Endothelial cell of umbilical vein (primary cell): Measurements from ENCODE around the gene PAGR1. TPM values are rescaled to one million over a fixed set of nuclear protein-coding genes. Genes with fewer than 3 reads are reported as not detected.

ENCODE experiments used
- BruUV-seq: library from RNA; stranded (reverse); fragments of 400-500 nt; replicated peaks from 2 replicates; lab custom pipeline; 2021; lab: Mats Ljungman, UMichigan
- CTCF ChIA-PET: fragments of 300-600, 350-600 bp; sonication (Branson Sonifier 250); formaldehyde crosslinking; loops from one replicate; lab custom pipeline; 2021; ENCODE audit warnings: antibody characterized with exemption, inconsistent platforms; lab: Charles Lee
- POLR2A ChIA-PET: fragments of 300-600, 350-600 bp; sonication (Branson Sonifier 250); formaldehyde crosslinking; loops from one replicate; lab custom pipeline; 2021; ENCODE audit warnings: antibody characterized with exemption, inconsistent platforms; lab: Charles Lee
- DNase-seq: peaks from one replicate; pipeline ENCODE4 v3.0.0-alpha.2; 2011; ENCODE audit warnings: low read depth, low spot score
- FAIRE-seq: peaks from 2 replicates; lab custom pipeline; 2011; peaks lifted over from hg19 to GRCh38; lab: Jason Lieb, UNC
- H2AFZ ChIP-seq: 2 replicates; pipeline ENCODE4 v1.6.0; 2012; ENCODE audit warnings: low read depth, low read length, control low read depth, inconsistent platforms
- H3K27ac ChIP-seq: 2 replicates; pipeline ENCODE4 v1.5.1; 2011; ENCODE audit warnings: low read depth, mild to moderate bottlenecking, control low read depth, low read length, moderate library complexity; ENCODE audit not compliant: insufficient read depth
- H3K27me3 ChIP-seq, 2 experiments: 2 replicates each; pipeline versions ENCODE4 v1.6.0 to v1.6.1; 2011; ENCODE audit warnings: low read length in 2 of 2, mixed read lengths in 1 of 2; ENCODE audit not compliant: control insufficient read depth in 2 of 2, insufficient read depth in 2 of 2
- H3K36me3 ChIP-seq, 2 experiments: 2 replicates in 1 of 2; 3 replicates in 1 of 2; pipeline ENCODE4 v1.5.1; 2011; ENCODE audit warnings: low read length in 2 of 2, mild to moderate bottlenecking in 1 of 2, moderate library complexity in 1 of 2; ENCODE audit not compliant: control insufficient read depth in 2 of 2, insufficient read depth in 2 of 2; ENCODE audit errors: extremely low read depth in 1 of 2
- H3K4me1 ChIP-seq: 3 replicates; pipeline ENCODE4 v1.5.1; 2011; ENCODE audit warnings: mild to moderate bottlenecking, low read length; ENCODE audit not compliant: control insufficient read depth, insufficient read depth; ENCODE audit errors: extremely low read depth
- H3K4me2 ChIP-seq: 2 replicates; pipeline ENCODE4 v1.6.1; 2011; ENCODE audit warnings: low read length, control low read depth, mixed read lengths; ENCODE audit not compliant: insufficient read depth
- H3K4me3 ChIP-seq, 3 experiments: fragments of 200-600 bp in 1 of 3; sonication (generic), shearing (Covaris generic) in 1 of 3; replicated peaks in 1 of 3; 2 replicates each; pipeline ENCODE4 v1.5.1; 2011 to 2016; ENCODE audit warnings: control low read depth in 3 of 3, low read length in 3 of 3, mild to moderate bottlenecking in 2 of 3, inconsistent platforms in 1 of 3, low read depth in 1 of 3, moderate library complexity in 1 of 3; ENCODE audit not compliant: insufficient read depth in 1 of 3
- H3K79me2 ChIP-seq: 2 replicates; pipeline ENCODE4 v1.6.0; 2012; ENCODE audit warnings: low read length, inconsistent platforms; ENCODE audit not compliant: control insufficient read depth, insufficient read depth
- H3K9ac ChIP-seq: replicated peaks from 2 replicates; pipeline ENCODE3; 2011; ENCODE audit warnings: low read length, control low read depth; ENCODE audit not compliant: insufficient read depth; ENCODE audit errors: extremely low read depth
- H3K9me1 ChIP-seq: replicated peaks from 3 replicates; pipeline ENCODE4 v1.6.0; 2011; ENCODE audit warnings: mild to moderate bottlenecking, low read length; ENCODE audit not compliant: control insufficient read depth, insufficient read depth; ENCODE audit errors: extremely low read depth
- H3K9me3 ChIP-seq: replicated peaks from 2 replicates; pipeline ENCODE4 v1.5.1; 2012; ENCODE audit warnings: low read length, inconsistent platforms; ENCODE audit not compliant: control insufficient read depth, insufficient read depth
- H4K20me1 ChIP-seq: replicated peaks from 2 replicates; pipeline ENCODE3; 2011; ENCODE audit warnings: mild to moderate bottlenecking, low read length; ENCODE audit not compliant: control insufficient read depth, insufficient read depth; ENCODE audit errors: extremely low read depth
- CTCF ChIP-seq, 2 donors: IDR thresholded peaks; 1 replicate in 1 of 2; 2 replicates in 1 of 2; pipeline ENCODE4 v1.5.1; 2011; ENCODE audit warnings: low read length in 2 of 2, mild to moderate bottlenecking in 2 of 2, moderate library complexity in 2 of 2, control low read depth in 1 of 2, inconsistent platforms in 1 of 2, low read depth in 1 of 2; ENCODE audit not compliant: insufficient read depth in 1 of 2; ENCODE audit errors: extremely low read depth in 1 of 2
- EZH2 ChIP-seq: IDR thresholded peaks from 2 replicates; pipeline ENCODE4 v1.6.1; 2012; ENCODE audit warnings: borderline replicate concordance, low read depth, mild to moderate bottlenecking, moderate library complexity, low read length, inconsistent platforms; ENCODE audit not compliant: severe bottlenecking
- FOS ChIP-seq: IDR thresholded peaks from 2 replicates; pipeline ENCODE4 v1.6.1; 2011; ENCODE audit warnings: mild to moderate bottlenecking, low read length, moderate library complexity, borderline replicate concordance; ENCODE audit not compliant: insufficient read depth
- GATA2 ChIP-seq: IDR thresholded peaks from 2 replicates; pipeline ENCODE4 v1.7.0; 2011; ENCODE audit warnings: low read depth, mild to moderate bottlenecking, moderate library complexity, mixed read lengths, low read length; ENCODE audit not compliant: insufficient read length, insufficient read depth
- JUN ChIP-seq: IDR thresholded peaks from 2 replicates; pipeline ENCODE4 v1.6.1; 2011; ENCODE audit warnings: borderline replicate concordance, low read depth; ENCODE audit not compliant: insufficient read length, insufficient read depth
- MAX ChIP-seq: IDR thresholded peaks from 2 replicates; pipeline ENCODE4 v1.6.1; 2011; ENCODE audit not compliant: insufficient read depth, insufficient read length
- MYC ChIP-seq: IDR thresholded peaks from one replicate; pipeline ENCODE4 v1.6.1; 2011; ENCODE audit warnings: mild to moderate bottlenecking, low read depth, low read length
- POLR2A ChIP-seq: IDR thresholded peaks from 2 replicates; pipeline ENCODE4 v1.6.1; 2012; ENCODE audit warnings: low read depth, mild to moderate bottlenecking, control low read depth, low read length
- POLR2AphosphoS5 ChIP-seq: IDR thresholded peaks from 2 replicates; pipeline ENCODE4 v1.6.1; 2012; ENCODE audit warnings: low read depth, mild to moderate bottlenecking, control low read depth, low read length, moderate library complexity; ENCODE audit not compliant: insufficient read depth
- dilution Hi-C: fragments of 300-500 bp; cut with MboI; formaldehyde crosslinking; loops from one replicate; pipeline ENCODE4 v1.15.0; 2019; ENCODE audit warnings: low sequenced_read_pairs; ENCODE audit not compliant: extremely low pct_ligation_motif_present
- intact Hi-C: fragments of 100-400 bp; cut with micrococcal nuclease; formaldehyde crosslinking; loops from one replicate; pipeline ENCODE4 v1.10.0; 2022
- polyA plus RNA-seq, 4 experiments: library from polyadenylated mRNA; depleted of rRNA in 3 of 4; stranded (reverse) in 3 of 4; unstranded in 1 of 4; fragments of >200 nt; gene quantifications; 2 replicates each; pipeline versions ENCODE4 v1.2.1 to v1.2.3, GENCODE V29; 2011 to 2012; ENCODE audit warnings: missing spikeins in 1 of 4
- total RNA-seq: library from RNA; stranded (reverse); gene quantifications from 2 replicates; pipeline ENCODE4 v1.2.3, GENCODE V29; 2021

The PAGR1 gene
- total and polyA plus RNA-seq, 2 donors (not counting 3 experiments of a cell fraction or from before 2014, with no cell fraction given): 15.9 to 26.3 TPM

GRCh38 chr16:29766571-29766970 lies 49.4 kb upstream of the PAGR1 start:
- ChIA-PET CTCF (interaction anchor here (4.0 kb wide), 1 partner anchor 18 kb away, joined by 26 read pairs; no protein-coding TSS in a partner anchor), POLR2A (no interaction called here)
- Histone ChIP-seq H3K9ac (no peak overlapping the region), H3K4me2 (no peak overlapping the region), H3K9me3 (no peaks in the 10 kb centered on the region), H3K4me1 (no peaks in the 10 kb centered on the region), H3K79me2 (no peaks in the 10 kb centered on the region), H3K9me1 (no peaks in the 10 kb centered on the region), H3K36me3 (no peaks in the 10 kb centered on the region), H3K27ac (no peak overlapping the region), H2AFZ (no peak overlapping the region), H3K4me3 (no peak overlapping the region), H3K27me3 (no peaks in the 10 kb centered on the region), H4K20me1 (no peaks in the 10 kb centered on the region)
- TF ChIP-seq EZH2 (no peak), GATA2 (no peak), POLR2AphosphoS5 (no peak), JUN (no peak), MYC (no peak), POLR2A (no peak), CTCF (IDR thresholded peaks at IDR 0.05; ENCODE audit: extremely low read depth in 1 of 2, insufficient read depth in 1 of 2, low read depth in 1 of 2, low read length in 2 of 2) (no peak), MAX (no peak), FOS (no peak)
- intact Hi-C loops (no loop called here), dilution Hi-C loops (no loop called here)
- DNase-seq (no peak), FAIRE-seq (no peak)
- BruUV-seq: no TSS peak
